ENCODE measurements around the gene TMPRSS3.

DNA sequence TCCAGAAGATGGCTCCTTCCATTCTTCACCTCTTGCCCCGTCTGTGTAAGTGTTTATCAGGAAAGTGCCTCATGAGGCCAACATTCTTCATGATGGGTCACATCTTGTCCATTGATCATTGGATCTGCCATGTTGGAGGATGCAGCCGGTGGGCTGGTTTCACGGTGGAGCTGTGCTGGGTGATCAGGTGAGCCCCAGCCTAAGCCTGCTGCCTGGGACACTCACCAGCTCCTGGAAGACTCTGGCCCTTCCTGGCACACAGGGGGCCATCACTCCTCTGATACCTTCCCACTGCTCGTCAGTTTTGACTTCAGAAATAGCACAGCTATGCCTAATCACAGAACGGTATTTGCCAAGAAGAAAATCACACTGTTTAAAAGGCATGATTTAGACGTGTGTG is 46.1 kb upstream of the TMPRSS3 start:
- TF ChIP-seq, protein P1, sequence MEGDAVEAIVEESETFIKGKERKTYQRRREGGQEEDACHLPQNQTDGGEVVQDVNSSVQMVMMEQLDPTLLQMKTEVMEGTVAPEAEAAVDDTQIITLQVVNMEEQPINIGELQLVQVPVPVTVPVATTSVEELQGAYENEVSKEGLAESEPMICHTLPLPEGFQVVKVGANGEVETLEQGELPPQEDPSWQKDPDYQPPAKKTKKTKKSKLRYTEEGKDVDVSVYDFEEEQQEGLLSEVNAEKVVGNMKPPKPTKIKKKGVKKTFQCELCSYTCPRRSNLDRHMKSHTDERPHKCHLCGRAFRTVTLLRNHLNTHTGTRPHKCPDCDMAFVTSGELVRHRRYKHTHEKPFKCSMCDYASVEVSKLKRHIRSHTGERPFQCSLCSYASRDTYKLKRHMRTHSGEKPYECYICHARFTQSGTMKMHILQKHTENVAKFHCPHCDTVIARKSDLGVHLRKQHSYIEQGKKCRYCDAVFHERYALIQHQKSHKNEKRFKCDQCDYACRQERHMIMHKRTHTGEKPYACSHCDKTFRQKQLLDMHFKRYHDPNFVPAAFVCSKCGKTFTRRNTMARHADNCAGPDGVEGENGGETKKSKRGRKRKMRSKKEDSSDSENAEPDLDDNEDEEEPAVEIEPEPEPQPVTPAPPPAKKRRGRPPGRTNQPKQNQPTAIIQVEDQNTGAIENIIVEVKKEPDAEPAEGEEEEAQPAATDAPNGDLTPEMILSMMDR (IDR thresholded peaks at IDR 0.05): no peak
- no peak for TF ChIP-seq POLR2AphosphoS5 (IDR thresholded peaks at IDR 0.05)
